IPS-20b (cell line): ENCODE results near the gene AURKB.

Experiments
- H3K27ac ChIP-seq: one replicate; pipeline ENCODE4 v1.5.1; 2013; ENCODE audit warnings: low read length
- H3K27me3 ChIP-seq: 2 replicates; pipeline ENCODE4 v1.6.1; 2013; ENCODE audit warnings: mild to moderate bottlenecking, low read length, inconsistent platforms; ENCODE audit not compliant: insufficient read depth
- H3K36me3 ChIP-seq: 2 replicates; pipeline ENCODE4 v1.6.1; 2013; ENCODE audit warnings: low read depth, mild to moderate bottlenecking, inconsistent platforms, low read length, moderate library complexity; ENCODE audit not compliant: insufficient read depth
- H3K4me1 ChIP-seq: 2 replicates; pipeline ENCODE4 v1.6.1; 2013; ENCODE audit warnings: mild to moderate bottlenecking, control low read depth, inconsistent platforms, low read length, moderate library complexity; ENCODE audit not compliant: insufficient read depth
- H3K4me3 ChIP-seq: 2 replicates; pipeline ENCODE4 v1.5.1; 2013; ENCODE audit warnings: mild to moderate bottlenecking, low read length, inconsistent platforms
- H3K9ac ChIP-seq: 2 replicates; pipeline ENCODE4 v1.6.1; 2013; ENCODE audit warnings: low read depth, mild to moderate bottlenecking, inconsistent platforms, low read length, moderate library complexity
- H3K9me3 ChIP-seq: 2 replicates; pipeline ENCODE4 v1.6.1; 2013; ENCODE audit warnings: mild to moderate bottlenecking, low read depth, low read length, inconsistent platforms; ENCODE audit not compliant: insufficient read depth

AURKB gene

GRCh38 chr17:8243827-8244226 is 33.5 kb upstream of the AURKB start:
- Histone ChIP-seq H3K27ac (no peak overlapping the region), H3K4me1 (no peaks in the 10 kb centered on the region), H3K36me3 (peaks cover 22% of the 10 kb centered on the region; the same call in 1 of the 2 replicates), H3K27me3 (no peaks in the 10 kb centered on the region), H3K4me3 (no peak overlapping the region), H3K9ac (no peak overlapping the region), H3K9me3 (no peaks in the 10 kb centered on the region)

DNA sequence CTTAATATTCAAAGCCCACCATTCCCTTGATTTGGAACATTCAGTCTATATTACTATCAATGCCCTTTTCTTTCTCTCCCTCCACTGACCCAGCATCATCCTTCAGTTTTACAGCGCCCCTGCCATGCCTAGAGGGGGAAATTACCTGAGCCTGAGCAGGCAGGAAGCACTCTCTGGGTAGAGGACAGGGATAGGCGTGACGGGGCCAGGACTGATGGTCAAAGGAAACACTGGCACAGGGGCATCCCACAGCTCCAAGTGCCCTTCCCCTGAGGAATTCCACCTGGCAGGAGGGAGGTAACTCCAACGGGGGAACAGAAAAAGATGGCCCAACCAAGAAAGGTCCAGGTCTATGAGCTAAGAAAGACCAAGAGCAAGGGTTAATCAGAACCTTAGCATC is 27.5 kb upstream of the AURKB start:
- Histone ChIP-seq H3K9me3 (no peaks in the 10 kb centered on the region), H3K4me1 (no peaks in the 10 kb centered on the region), H3K27ac (no peak overlapping the region), H3K4me3 (no peak overlapping the region), H3K27me3 (no peaks in the 10 kb centered on the region), H3K36me3 (peaks cover 73% of the 10 kb centered on the region), H3K9ac (no peak overlapping the region)

- H3K27me3 ChIP-seq, result no peaks in the 10 kb centered on the region
- H3K9me3 ChIP-seq, result no peaks in the 10 kb centered on the region
- H3K4me3 ChIP-seq, result no peak overlapping the region
- H3K27ac ChIP-seq, result no peak overlapping the region
- peaks cover 80% of the 10 kb centered on the region for H3K36me3 ChIP-seq
- no peaks in the 10 kb centered on the region for H3K4me1 ChIP-seq
- no peak overlapping the region for H3K9ac ChIP-seq
Observed at GRCh38 chr17:8237175-8237574, 26.8 kb upstream of the AURKB start.

GRCh38 chr17:8235676-8236075 is 25.3 kb upstream of the AURKB start:
- Histone ChIP-seq H3K36me3 (peaks cover 87% of the 10 kb centered on the region), H3K4me1 (no peaks in the 10 kb centered on the region), H3K27ac (no peak overlapping the region), H3K9ac (no peak overlapping the region), H3K9me3 (no peaks in the 10 kb centered on the region), H3K27me3 (no peaks in the 10 kb centered on the region), H3K4me3 (no peak overlapping the region)

GRCh38 chr17:8234361-8235270 is 24.2 kb upstream of the AURKB start:
- H3K4me3 ChIP-seq, result no peak overlapping the region
- H3K36me3 ChIP-seq, result peaks cover 94% of the 10 kb centered on the region
- no peak overlapping the region for H3K27ac ChIP-seq
- H3K9ac ChIP-seq, result no peak overlapping the region
- no peaks in the 10 kb centered on the region for H3K4me1 ChIP-seq
- H3K9me3 ChIP-seq, result no peaks in the 10 kb centered on the region
- no peaks in the 10 kb centered on the region for H3K27me3 ChIP-seq

DNA sequence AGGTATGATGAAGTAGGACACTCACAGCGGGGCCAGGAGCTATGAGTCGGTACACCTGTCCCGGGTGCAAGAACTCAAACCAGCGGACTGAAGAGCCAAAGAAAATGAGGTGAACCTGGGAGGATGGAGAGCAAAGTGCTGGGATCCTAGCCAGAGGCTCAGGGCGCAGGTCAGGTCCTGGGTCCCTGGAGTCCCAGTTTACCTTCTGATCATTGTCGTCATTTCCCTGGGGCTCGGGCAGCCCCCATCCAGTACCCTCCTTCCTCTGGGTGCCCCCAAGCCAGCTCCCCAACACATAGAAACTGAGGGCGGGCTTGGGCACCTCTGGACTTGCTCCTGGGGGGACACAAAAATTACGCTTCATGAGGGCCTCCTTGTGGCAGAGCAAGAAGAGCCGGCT is 21.3 kb upstream of the AURKB start:
- H3K27ac ChIP-seq, result no peak overlapping the region
- H3K36me3 ChIP-seq, result peaks cover 96% of the 10 kb centered on the region
- no peak overlapping the region for H3K4me3 ChIP-seq
- no peak overlapping the region for H3K9ac ChIP-seq
- no peaks in the 10 kb centered on the region for H3K4me1 ChIP-seq
- H3K9me3 ChIP-seq, result no peaks in the 10 kb centered on the region
- no peaks in the 10 kb centered on the region for H3K27me3 ChIP-seq

DNA sequence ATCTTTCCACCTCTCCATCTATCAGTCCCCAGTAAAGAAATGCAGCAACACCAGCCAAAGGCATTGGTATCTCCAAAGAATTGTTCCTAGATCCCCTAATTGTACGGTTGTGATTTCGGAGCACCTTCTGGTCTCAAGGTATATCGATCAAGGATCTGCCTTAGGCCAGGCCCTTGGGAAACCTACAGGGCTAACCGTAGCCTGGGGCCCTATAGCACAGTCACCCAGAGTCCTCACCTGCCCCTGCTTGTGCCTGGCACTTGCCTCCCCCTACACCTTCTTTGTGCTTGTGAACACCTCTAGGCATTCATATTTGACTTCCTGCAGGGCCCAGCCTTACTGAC is 16.8 kb upstream of the AURKB start:
- Histone ChIP-seq H3K4me1 (no peaks in the 10 kb centered on the region), H3K9me3 (no peaks in the 10 kb centered on the region), H3K9ac (peak overlapping the region; percentile 61; the same call in 1 of the 2 replicates), H3K36me3 (peaks cover 53% of the 10 kb centered on the region), H3K4me3 (peak overlapping the region; percentile 87), H3K27ac (no peak overlapping the region), H3K27me3 (no peaks in the 10 kb centered on the region)

- no peak overlapping the region for H3K27ac ChIP-seq
- H3K9me3 ChIP-seq, result no peaks in the 10 kb centered on the region
- peak overlapping the region; percentile 73; the same call in 1 of the 2 replicates for H3K9ac ChIP-seq
- peaks cover 47% of the 10 kb centered on the region for H3K36me3 ChIP-seq
- no peaks in the 10 kb centered on the region for H3K27me3 ChIP-seq
- H3K4me1 ChIP-seq, result no peaks in the 10 kb centered on the region
- H3K4me3 ChIP-seq, result peak overlapping the region; percentile 87
Observed at GRCh38 chr17:8226536-8227237, 16.3 kb upstream of the AURKB start.

GRCh38 chr17:8225813-8226535 is 15.6 kb upstream of the AURKB start:
- H3K9me3 ChIP-seq, result no peaks in the 10 kb centered on the region
- H3K9ac ChIP-seq, result peak overlapping the region; percentile 73; the same call in 1 of the 2 replicates
- H3K4me3 ChIP-seq, result peak overlapping the region; percentile 87
- H3K36me3 ChIP-seq, result peaks cover 40% of the 10 kb centered on the region
- H3K4me1 ChIP-seq, result no peaks in the 10 kb centered on the region
- no peak overlapping the region for H3K27ac ChIP-seq
- H3K27me3 ChIP-seq, result no peaks in the 10 kb centered on the region

- no peaks in the 10 kb centered on the region for H3K9me3 ChIP-seq
- H3K9ac ChIP-seq, result no peak overlapping the region
- H3K27ac ChIP-seq, result no peak overlapping the region
- H3K36me3 ChIP-seq, result peaks cover 32% of the 10 kb centered on the region
- H3K4me3 ChIP-seq, result no peak overlapping the region
- no peaks in the 10 kb centered on the region for H3K27me3 ChIP-seq
- no peaks in the 10 kb centered on the region for H3K4me1 ChIP-seq
Observed at GRCh38 chr17:8224891-8225812, 14.8 kb upstream of the AURKB start.
